ENCODE measurements around the gene PSTPIP2.

DNA sequence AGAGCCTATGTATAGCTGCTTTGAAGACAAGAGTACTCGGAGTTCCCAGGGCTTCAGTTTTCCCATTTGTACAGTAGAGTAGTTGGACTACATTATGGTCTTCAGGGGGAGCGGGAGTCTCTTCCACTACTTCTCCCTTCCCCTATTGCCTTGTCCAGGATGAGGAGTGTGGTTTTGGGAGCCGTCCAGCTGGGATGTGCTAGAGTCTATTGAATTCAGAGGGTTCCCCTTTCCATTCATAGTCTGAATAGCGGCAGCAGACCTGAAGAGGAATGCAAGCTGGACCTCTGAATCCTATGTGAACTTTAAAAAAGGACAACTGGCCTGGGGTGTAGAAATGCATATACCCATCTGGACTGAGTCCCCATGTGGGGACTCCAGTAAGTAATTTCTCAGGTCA lies 61.4 kb downstream of the PSTPIP2 start:
- TF ChIP-seq GATA2 (IDR thresholded peaks at IDR 0.05; ENCODE audit: low read depth, low read length) (no peak), GATA3 (IDR thresholded peaks at IDR 0.05; ENCODE audit: low read depth, low read length) (no peak)
